SK-N-SH treated with all-trans-retinoic acid at 6 μM for 48 hours (cell line): ENCODE measurements around the gene BCAS4.

Experiments used
- CREB5 ChIP-seq: fragments of 250-450 bp; sonication (Bioruptor Pico); IDR thresholded peaks from 2 replicates; pipeline ENCODE4 v1.5.1; 2020; ENCODE audit warnings: low read depth, mild to moderate bottlenecking, moderate library complexity
- CSRNP3 ChIP-seq: fragments of 250-450 bp; sonication (Bioruptor Pico); IDR thresholded peaks from 2 replicates; pipeline ENCODE4 v1.5.1; 2021; ENCODE audit warnings: mild to moderate bottlenecking, moderate library complexity
- ESRRG ChIP-seq: fragments of 250-450 bp; sonication (Bioruptor Pico); IDR thresholded peaks from 2 replicates; pipeline ENCODE4 v1.6.1; 2021; ENCODE audit warnings: mild to moderate bottlenecking
- GLIS3 ChIP-seq: fragments of 250-450 bp; sonication (Bioruptor Pico); IDR thresholded peaks from 2 replicates; pipeline ENCODE4 v1.5.0; 2020; ENCODE audit warnings: mild to moderate bottlenecking, moderate library complexity
- PATZ1 ChIP-seq: fragments of 250-450 bp; sonication (Bioruptor Pico); IDR thresholded peaks from 2 replicates; pipeline ENCODE4 v1.8.0; 2020; ENCODE audit warnings: mild to moderate bottlenecking, moderate library complexity, borderline replicate concordance
- RARB ChIP-seq: fragments of 250-450 bp; sonication (Bioruptor Pico); IDR thresholded peaks from 2 replicates; pipeline ENCODE4 v1.8.0; 2021; ENCODE audit warnings: mild to moderate bottlenecking, moderate library complexity
- SNAI2 ChIP-seq: fragments of 250-450 bp; sonication (Bioruptor Pico); IDR thresholded peaks from 2 replicates; pipeline ENCODE4 v1.5.0; 2020; ENCODE audit warnings: mild to moderate bottlenecking, moderate library complexity
- TOX ChIP-seq: fragments of 250-450 bp; sonication (Bioruptor Pico); IDR thresholded peaks from 2 replicates; pipeline ENCODE4 v1.8.0; 2021; ENCODE audit warnings: mild to moderate bottlenecking, moderate library complexity, borderline replicate concordance
- ZC3H10 ChIP-seq: fragments of 250-450 bp; sonication (Bioruptor Pico); IDR thresholded peaks from 2 replicates; pipeline ENCODE4 v1.5.1; 2021; ENCODE audit warnings: mild to moderate bottlenecking, moderate library complexity
- ZFP3 ChIP-seq: fragments of 250-450 bp; sonication (Bioruptor Pico); IDR thresholded peaks from 2 replicates; pipeline ENCODE4 v1.5.0; 2020; ENCODE audit warnings: mild to moderate bottlenecking, moderate library complexity
- ZNF565 ChIP-seq: fragments of 450-650 bp; formaldehyde crosslinking; conservative IDR thresholded peaks from 2 replicates; pipeline ENCODE4 v1.5.0; 2020; ENCODE audit warnings: low read depth, mild to moderate bottlenecking, moderate library complexity

GRCh38 chr20:50777373-50777772, 17.5 kb upstream of the BCAS4 start:
- TF ChIP-seq SNAI2 (CRISPR knock-in tag) (no peak), TOX (no peak), PATZ1 (no peak), ZNF565 (CRISPR knock-in tag) (no peak), CREB5 (CRISPR knock-in tag) (no peak), GLIS3 (CRISPR knock-in tag) (no peak), ZC3H10 (CRISPR knock-in tag) (no peak), RARB (CRISPR knock-in tag) (no peak), ESRRG (no peak), ZFP3 (CRISPR knock-in tag) (no peak), CSRNP3 (no peak)
